ENCODE results near the gene TRAF6. TPM values are rescaled to one million over a fixed set of nuclear protein-coding genes. Genes with fewer than 3 reads are reported as not detected.

TRAF6 gene
- polyA plus RNA-seq, 2 of the 4 experiments (the other 2 are of a cell fraction): 4.6 to 9.6 TPM

DNA sequence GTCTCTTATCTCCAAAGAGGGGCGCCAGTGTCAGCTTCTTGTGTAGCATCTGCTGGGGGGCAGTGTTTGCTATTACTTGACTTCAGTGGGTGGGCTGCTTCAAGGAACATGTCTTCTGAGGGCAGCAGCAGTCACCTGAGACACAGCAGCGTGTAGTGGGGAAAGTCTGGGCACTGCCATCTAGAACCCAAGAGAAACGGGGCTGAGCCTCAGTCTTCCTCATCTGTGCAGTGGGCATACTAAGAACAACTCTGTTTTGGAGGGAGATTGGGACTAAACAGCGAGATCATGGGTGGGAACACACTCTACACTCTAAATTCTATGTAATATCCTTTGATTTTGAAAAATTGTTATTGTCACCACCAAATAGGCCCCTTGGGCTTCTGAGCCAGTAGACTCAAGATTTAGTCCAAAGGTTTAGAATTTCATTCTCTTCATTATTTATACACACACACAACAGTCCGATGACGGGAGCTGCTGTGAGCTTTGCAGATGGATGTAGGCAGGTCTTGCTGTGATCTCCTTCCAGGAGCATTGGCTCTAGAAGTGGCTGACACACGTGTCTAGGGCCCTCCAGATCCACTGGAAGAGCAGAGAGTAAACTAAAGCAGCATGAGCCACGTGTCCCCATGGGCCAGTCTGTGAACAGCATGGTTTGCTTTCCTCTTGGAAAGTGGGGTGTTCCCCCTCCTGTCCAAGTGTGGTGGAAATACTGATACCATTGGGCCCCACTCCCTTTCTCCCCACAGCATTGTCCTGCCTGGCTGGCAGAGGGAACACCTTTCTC, 51.8 kb downstream of the TRAF6 start (continued):
- TF ChIP-seq, protein P1, sequence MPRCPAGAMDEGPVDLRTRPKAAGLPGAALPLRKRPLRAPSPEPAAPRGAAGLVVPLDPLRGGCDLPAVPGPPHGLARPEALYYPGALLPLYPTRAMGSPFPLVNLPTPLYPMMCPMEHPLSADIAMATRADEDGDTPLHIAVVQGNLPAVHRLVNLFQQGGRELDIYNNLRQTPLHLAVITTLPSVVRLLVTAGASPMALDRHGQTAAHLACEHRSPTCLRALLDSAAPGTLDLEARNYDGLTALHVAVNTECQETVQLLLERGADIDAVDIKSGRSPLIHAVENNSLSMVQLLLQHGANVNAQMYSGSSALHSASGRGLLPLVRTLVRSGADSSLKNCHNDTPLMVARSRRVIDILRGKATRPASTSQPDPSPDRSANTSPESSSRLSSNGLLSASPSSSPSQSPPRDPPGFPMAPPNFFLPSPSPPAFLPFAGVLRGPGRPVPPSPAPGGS (IDR thresholded peaks at IDR 0.05): no peak
- TF ChIP-seq ZNF302 (CRISPR knock-in tag; IDR thresholded peaks at IDR 0.05) (no peak), FOXS1 (CRISPR knock-in tag; IDR thresholded peaks at IDR 0.05) (no peak), CBX8 (IDR thresholded peaks at IDR 0.05) (no peak), NPAS2 (CRISPR knock-in tag; IDR thresholded peaks at IDR 0.05; ENCODE audit: borderline replicate concordance) (no peak), NFE2L2 (conservative IDR thresholded peaks at IDR 0.05; ENCODE audit: low read length) (no peak), EHF (CRISPR knock-in tag; IDR thresholded peaks at IDR 0.05) (no peak), POLR2AphosphoS2 (conservative IDR thresholded peaks at IDR 0.05; ENCODE audit: low read length) (no peak), ZC3H11A (IDR thresholded peaks at IDR 0.05) (no peak), JUNB (IDR thresholded peaks at IDR 0.05) (no peak)

DNA sequence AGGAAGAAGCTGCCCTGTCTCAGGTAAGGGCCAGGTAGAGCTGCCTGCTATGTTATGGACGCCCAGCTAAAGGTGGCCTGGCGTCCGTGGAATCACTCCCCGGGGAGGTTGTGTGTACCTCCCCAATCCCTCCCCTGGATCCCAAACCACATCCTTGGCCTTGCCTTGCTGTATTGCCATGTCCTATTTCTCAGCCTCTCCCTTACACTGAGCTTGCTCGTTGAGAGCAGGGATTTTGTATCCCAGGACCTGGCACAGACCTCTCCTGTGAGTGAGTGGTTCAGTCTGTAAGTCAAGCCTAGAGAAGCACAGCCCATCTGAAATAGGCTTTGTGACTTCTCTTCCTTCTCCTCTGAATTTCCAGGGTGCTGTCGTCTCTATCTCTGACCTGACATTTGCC, 53.9 kb downstream of the TRAF6 start:
- FAIRE-seq (no peak), ATAC-seq (peak in 1 of 2 experiments; percentile 12; a peak in 3 of 6 replicates), DNase-seq (ENCODE audit: low read depth in 1 of 2, low spot score in 1 of 2) (no peak)
- 86% methylated on average over 6 of the region's 6 CpGs for WGBS (ENCODE audit: missing lambda C conversion rate)
- H3K4me3 ChIP-seq: no peak overlapping the region
- peak overlapping the region; percentile 37; the same call in 1 of the 3 replicates for H3K4me2 ChIP-seq
- peak overlapping the region; percentile 54 to 79 for H3K27ac ChIP-seq
- TF ChIP-seq, protein P2, sequence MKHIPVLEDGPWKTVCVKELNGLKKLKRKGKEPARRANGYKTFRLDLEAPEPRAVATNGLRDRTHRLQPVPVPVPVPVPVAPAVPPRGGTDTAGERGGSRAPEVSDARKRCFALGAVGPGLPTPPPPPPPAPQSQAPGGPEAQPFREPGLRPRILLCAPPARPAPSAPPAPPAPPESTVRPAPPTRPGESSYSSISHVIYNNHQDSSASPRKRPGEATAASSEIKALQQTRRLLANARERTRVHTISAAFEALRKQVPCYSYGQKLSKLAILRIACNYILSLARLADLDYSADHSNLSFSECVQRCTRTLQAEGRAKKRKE (CRISPR knock-in tag; IDR thresholded peaks at IDR 0.05; ENCODE audit: low read depth): no peak
- TF ChIP-seq HDAC2 (IDR thresholded peaks at IDR 0.05) (no peak), ZSCAN20 (CRISPR knock-in tag; IDR thresholded peaks at IDR 0.05) (no peak), HOXB5 (CRISPR knock-in tag; IDR thresholded peaks at IDR 0.05) (no peak)
- ChIA-PET CTCF (interaction anchor here (0.7 to 1.3 kb wide), 6 partner anchors 9 to 189 kb away, joined by 3 to 7 read pairs (median 4); no protein-coding TSS in a partner anchor), POLR2A (interaction anchor here (1.0 kb wide), 1 partner anchor 35 kb away, joined by 6 read pairs; no protein-coding TSS in a partner anchor)
- H3K9me3 ChIP-seq: no peaks in the 10 kb centered on the region
- peaks cover 44% of the 10 kb centered on the region for H3K4me1 ChIP-seq

DNA sequence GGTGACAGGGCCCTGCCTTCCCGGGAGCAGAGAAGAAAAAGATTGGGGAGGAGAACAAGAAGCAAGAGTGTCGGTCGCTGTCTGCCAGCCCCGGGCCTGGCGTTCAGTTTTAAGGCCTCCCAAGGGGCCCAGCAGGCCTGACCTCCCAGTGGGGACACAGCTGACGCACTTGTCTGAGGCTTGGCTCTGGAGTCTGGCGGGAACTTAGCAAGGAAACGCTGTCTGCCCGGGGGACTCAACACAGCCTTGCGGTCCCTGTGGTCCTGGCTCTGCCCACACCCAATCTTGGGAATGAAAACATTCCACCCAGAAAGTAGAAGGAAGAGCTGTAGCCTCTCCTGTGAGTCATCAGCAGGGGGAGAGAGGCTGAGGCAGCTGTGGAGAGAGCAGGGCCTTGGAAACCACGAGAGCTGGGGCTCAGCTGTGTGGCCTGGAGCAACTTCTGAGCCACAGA, 54.4 kb downstream of the TRAF6 start:
- ChIA-PET CTCF (interaction anchor here (0.7 to 1.3 kb wide), 6 partner anchors 9 to 188 kb away, joined by 3 to 7 read pairs (median 4); no protein-coding TSS in a partner anchor), POLR2A (interaction anchor here (1.0 kb wide), 1 partner anchor 35 kb away, joined by 6 read pairs; no protein-coding TSS in a partner anchor)
- H3K27ac ChIP-seq: peak overlapping the region; percentile 54 to 79
- DNase-seq (ENCODE audit: low read depth in 1 of 2, low spot score in 1 of 2): peak; percentile 17 to 46
- H3K4me2 ChIP-seq: peak overlapping the region; percentile 37
- 61% methylated on average over 9 of the region's 11 CpGs for whole genome bisulfite sequencing (ENCODE audit: missing lambda C conversion rate)
- peak; percentile 70 for ATAC-seq
- H3K4me1 ChIP-seq: peaks cover 44% of the 10 kb centered on the region
- TF ChIP-seq ESRRA (IDR thresholded peaks at IDR 0.05; ENCODE audit: borderline replicate concordance, low read length) (no peak), FOSL2 (IDR thresholded peaks at IDR 0.05) (no peak), FOSL2 (CRISPR knock-in tag; IDR thresholded peaks at IDR 0.05) (peak; percentile 40; the same call in 1 of the 2 replicates), CHD2 (IDR thresholded peaks at IDR 0.05; ENCODE audit: low read length, partially characterized antibody) (no peak), REST (IDR thresholded peaks at IDR 0.05) (no peak), KDM5A (IDR thresholded peaks at IDR 0.05) (no peak), EHF (CRISPR knock-in tag; IDR thresholded peaks at IDR 0.05) (no peak), CBX8 (IDR thresholded peaks at IDR 0.05) (no peak)
- TF ChIP-seq, protein P1 (IDR thresholded peaks at IDR 0.05): no peak
- TF ChIP-seq, protein P2 (CRISPR knock-in tag; IDR thresholded peaks at IDR 0.05; ENCODE audit: low read depth): no peak
- no peak for FAIRE-seq
- no peak overlapping the region for H3K4me3 ChIP-seq
- H3K9me3 ChIP-seq: no peaks in the 10 kb centered on the region
